ENCODE data around the gene SLC1A1.
"Not testable (repeated sequence)": the region's sequence is repeated elsewhere in the genome, so short reads cannot be mapped to it uniquely, and the experiment has no call there.

The SLC1A1 gene

GRCh38 chr9:4541856-4542255, 51.6 kb downstream of the SLC1A1 start:
- no peak for DNase-seq (ENCODE audit: low spot score)

DNA sequence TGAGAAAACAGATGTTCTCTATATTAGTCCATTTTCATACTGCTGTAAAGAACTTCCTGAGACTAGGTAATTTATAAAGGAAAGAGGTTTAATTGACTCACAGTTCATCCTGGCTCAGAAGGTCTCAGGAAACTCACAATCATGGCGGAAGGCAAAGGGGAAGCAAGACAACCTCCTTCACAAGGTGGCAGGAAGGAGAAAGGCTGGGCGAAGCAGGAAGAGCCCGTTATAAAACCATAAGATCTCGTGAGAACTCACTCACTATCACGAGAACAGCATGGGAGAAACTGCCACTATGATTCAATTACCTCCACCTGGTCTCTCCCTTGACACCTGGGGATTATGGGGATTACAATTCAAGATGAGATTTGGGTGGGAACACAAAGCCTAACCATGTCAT, 54.4 kb downstream of the SLC1A1 start:
- DNase-seq (ENCODE audit: low spot score): not testable (repeated sequence)

GRCh38 chr9:4547016-4547415, 56.7 kb downstream of the SLC1A1 start:
- no peak for DNase-seq (ENCODE audit: low spot score)

DNA sequence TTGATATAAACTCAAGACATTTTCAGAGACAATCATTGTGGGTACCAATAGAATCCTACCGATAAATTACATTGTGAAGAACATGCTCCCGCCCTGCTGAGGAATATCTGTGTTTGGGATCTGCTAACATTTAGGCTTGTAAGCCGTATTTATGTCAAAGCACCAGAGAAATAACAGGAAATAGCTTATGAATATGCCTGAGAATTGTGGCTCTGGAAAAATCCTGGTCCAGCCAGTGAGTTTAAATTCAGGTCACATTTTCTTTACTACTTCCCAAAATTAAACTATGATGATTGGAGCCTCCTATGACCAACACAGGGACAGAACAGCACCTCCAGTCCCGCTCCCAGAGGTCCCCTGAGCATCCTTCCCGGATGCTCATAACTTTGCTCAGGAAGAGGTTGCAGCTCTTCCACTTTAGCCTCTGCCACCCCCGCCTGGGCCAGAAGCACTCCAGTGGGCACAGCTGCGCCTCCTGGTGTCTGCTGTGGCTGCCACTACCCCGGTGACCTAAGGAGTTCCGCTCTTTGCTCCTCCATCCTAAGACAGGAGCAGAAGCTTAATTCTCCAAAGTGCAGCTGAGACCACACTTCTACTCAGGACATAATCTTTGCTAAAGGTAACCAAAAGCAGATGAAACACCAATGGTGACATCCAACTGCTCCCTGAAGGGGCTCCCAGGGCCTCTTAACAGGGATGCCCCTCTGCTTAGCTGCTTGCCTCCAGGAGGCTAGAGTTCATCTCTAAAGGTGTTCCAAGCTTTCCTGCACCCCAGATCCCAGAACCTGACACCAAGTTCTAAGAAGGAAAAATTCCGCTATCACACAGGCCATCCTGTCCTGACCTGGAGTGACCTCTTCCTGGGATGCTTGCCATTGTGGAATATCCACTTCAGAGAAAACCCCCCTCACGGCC, 58.8 kb downstream of the SLC1A1 start:
- no peak for DNase-seq (ENCODE audit: low spot score)

DNA sequence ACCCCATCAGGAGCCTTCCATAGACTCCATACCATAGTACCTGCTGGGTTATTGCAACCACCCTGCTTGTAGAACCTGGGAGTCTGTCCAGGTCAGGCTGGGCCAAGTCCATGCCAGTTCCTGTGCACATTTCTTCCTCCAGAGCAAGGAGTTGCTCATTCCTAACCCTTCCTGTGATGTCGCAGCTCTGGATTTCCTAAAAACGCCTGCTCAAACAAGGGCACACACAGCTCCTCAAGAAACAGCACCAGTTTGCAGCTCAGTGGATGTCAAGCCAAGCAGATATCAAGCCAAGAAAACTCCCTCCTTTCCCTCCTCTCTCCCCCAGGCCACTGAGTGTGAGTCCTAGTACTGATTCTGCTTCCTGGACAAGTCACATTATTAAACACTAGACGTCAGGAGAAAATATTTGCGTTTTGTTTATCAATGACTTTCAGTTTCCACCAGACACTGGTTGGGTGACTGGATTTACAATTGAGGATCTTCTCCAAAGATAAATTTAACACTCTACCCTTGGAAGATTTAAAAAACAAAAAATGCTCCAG, 59.6 kb downstream of the SLC1A1 start:
- no peak for DNase-seq (ENCODE audit: low spot score)

- DNase-seq (ENCODE audit: low spot score): no peak
Measured at GRCh38 chr9:4550777-4551484, 60.7 kb downstream of the SLC1A1 start.

- no peak for DNase-seq (ENCODE audit: low spot score)
Measured at GRCh38 chr9:4553951-4554381, 63.7 kb downstream of the SLC1A1 start.

DNA sequence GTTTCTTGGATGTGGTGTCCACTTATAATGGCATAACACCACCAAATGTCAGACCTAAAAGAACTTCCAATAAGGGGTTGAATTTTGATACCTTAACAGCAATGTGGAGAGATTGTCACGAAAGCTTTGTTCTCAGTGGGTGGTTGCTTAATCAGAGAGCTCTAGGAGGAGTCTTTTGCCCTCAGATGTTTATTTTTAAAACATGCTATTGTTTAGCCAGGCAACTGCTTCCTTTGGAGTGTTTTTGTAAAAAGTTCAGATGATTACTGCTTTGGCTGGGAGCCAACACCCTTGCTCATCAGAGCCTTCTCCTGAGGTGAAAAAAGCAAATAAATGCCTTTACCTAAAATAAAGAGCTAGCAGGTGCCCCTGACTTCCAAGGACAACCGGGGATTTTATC, 65.0 kb downstream of the SLC1A1 start:
- no peak for DNase-seq (ENCODE audit: low spot score)

- DNase-seq (ENCODE audit: low spot score): no peak
Measured at GRCh38 chr9:4558371-4558998, 68.2 kb downstream of the SLC1A1 start.

DNA sequence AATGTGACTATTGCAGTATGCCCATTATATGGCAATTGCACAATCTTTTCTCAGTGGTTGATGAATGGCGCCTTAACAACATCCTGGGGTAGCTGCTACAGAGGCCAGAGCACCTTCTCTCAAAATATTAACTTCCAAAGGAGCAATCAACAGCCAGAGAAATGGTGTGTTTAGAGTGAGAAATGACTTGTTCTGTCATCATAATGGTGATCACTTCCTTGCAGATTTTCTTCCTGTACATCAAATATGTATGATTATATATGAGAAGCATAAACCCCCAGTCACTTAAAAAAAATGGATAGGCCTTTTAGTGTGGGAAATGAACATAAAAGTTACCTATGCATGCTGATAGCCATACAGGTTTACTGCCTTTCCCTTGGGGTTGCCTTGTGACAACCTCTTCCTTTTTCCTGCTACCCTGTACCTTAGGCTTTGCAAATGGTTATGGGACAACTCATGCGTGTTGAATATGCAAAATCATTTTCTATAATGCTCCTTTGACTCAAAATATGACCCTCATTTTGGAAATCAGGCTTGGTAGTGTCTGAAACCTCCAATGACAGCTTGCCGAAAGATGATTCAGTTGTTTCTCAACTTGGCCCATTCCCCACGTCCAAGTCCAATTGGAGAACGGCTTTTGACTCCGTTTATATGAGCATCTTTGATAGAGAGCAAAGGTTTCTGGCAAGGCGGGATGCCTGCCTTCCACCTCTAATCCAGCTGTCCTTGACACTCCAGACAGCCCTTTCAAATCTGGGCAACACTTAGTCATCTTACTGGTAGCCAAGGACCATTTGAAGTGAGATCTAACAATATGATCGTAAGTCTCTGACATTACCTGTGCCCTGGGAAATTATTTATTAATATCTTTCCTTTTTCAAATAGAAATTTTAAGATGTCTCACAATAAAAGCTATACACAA, 69.3 kb downstream of the SLC1A1 start:
- DNase-seq (ENCODE audit: low spot score): no peak

DNA sequence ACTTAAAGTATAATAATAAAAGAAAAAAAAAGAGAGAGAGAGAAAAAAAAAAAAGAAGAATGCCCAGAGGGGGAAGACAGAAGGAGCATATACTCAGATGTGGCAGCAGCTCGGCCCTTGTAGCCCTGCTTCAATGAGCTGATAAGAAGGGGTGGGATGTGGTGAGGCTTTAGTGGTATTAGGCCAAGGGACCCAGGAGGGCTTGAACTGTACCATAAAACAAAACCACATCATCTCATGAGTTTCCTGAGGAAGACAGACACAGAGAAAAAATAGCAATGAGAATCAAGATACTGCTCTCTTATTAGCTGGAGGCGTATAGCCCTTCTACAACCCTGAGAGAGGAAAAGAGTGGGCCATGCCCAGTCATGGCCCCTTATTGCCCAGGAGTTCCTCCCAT, 72.8 kb downstream of the SLC1A1 start:
- no peak for DNase-seq (ENCODE audit: low spot score)

DNA sequence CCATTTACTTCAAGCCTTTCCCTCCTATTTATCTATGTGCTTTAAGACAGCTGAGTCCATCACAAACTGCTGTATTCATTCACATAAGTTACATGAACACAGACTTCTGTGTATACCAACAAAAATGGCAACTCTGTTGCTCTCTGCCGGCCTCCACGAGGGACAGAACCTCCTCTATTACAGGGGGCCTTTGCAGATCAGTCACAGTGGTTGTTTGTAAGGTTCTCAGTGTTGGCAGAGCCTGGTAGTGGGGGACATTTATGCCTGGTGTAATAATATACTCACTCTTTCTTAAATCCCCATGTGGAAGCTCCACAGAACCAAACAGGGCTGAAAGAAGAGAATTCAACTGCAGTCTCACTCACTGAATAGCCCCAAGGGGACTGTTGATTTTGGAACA, 76.5 kb downstream of the SLC1A1 start:
- peak; percentile 41 for DNase-seq (ENCODE audit: low spot score)

- no peak for DNase-seq (ENCODE audit: low spot score)
Measured at GRCh38 chr9:4567601-4568000, 77.3 kb downstream of the SLC1A1 start.

DNA sequence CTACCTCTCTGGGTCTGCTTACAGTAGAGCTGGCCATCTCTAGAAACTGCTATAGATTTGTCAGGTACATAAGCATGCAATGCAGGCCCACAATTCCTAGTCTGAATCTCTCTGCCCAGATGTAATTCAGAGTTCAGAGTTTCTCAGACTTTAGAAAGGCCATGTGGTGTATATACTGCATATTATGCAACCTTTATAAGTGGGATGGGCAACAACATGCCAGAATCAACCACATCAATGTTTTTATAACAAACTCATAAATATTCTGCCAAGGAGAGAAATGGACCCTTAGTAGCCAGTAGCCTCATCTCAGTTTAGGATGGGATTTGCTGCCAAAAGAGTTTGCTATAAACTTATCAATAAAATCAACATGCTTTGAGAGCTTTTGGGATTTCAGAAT, 78.8 kb downstream of the SLC1A1 start:
- DNase-seq (ENCODE audit: low spot score): no peak

GRCh38 chr9:4572184-4572826, 82.0 kb downstream of the SLC1A1 start:
- no peak for DNase-seq (ENCODE audit: low spot score)

DNA sequence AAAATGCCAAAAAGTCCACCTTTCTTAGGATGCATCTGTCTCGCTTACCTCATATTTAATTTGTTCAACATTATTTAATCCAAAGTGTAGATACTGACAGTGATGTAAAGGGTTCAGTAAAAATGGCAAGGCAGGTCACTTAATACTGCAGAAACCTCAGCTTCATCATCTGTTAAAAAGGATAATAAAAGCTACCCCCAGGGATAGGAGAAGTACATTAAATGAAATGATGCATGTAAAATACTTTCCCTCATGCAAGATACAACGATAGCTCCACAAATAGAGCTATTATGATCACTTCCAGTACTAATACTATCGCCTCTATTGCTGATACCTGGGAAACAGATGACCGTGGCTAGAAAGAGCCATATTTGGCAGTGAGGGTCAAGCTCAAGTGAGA, 82.9 kb downstream of the SLC1A1 start:
- no peak for DNase-seq (ENCODE audit: low spot score)

GRCh38 chr9:4573634-4574389, 83.5 kb downstream of the SLC1A1 start:
- no peak for DNase-seq (ENCODE audit: low spot score)

DNA sequence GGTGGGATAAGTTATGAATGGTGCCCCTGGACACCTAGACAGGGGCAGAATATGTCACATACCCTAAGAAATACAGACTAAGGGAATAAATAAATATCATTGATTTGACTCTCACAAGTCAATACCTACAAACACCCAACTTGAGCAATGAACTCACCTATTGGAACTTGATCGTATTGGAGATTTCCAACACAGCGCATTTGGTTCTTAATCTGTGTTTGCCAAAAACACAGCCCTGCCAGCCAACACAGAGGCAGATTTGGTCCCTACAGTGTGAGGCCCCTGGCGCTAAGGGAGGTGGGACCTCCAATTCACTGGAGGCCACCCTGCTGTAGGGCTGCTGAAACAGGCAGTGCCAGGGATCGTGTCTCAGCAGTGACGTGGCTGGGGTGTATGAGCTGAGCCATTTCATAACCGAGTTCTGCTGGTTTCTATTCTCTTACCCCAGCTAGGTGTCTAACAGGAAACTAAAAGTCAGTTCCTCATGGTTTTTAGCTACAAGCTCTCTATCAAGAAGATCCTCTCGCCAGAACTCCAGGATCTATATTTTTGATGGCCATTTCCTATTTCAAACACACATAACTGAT, 84.5 kb downstream of the SLC1A1 start:
- no peak for DNase-seq (ENCODE audit: low spot score)

- no peak for DNase-seq (ENCODE audit: low spot score)
Measured at GRCh38 chr9:4575997-4576396, 85.7 kb downstream of the SLC1A1 start.

DNA sequence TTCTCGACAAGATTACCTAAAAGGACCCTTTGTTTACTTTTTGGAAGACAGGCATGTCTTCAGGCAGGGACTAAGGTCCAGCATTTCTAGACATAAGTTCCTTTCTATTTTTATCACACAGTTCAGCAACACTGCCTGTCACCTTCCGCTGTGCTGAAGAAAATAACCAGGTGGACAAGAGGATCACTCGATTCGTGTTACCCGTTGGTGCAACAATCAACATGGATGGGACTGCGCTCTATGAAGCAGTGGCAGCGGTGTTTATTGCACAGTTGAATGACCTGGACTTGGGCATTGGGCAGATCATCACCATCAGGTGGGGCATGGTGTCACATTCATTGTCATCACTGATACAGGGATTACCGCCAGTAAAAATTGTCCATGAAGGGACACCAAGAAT, 86.2 kb downstream of the SLC1A1 start:
- DNase-seq (ENCODE audit: low spot score): no peak
